NCI-H1436 (cell line): ENCODE measurements around the gene RFTN1.

ENCODE experiments used
- DNase-seq: peaks from one replicate; lab custom pipeline; 2025; lab: John Stamatoyannopoulos, UW

The RFTN1 gene

DNA sequence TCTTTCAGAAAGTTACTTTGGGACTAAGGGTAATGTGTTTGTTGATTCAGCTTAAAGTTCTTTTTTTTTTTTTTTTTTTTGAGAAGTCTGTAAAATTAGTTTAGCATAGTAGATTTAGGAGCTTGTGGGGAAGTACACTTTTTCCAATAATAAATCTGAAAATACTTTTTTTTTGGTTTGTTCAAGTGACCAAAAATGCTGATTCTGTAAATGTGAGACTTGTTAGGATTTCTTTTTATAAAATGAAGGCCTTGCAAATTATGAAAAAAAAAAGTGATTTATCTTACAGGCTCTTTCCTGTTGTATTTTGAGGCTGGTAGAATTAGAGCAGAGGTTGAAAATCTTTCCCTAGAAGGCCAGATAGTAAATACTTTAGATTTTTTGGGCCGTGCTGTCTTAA is 240.9 kb downstream of the RFTN1 start:
- no peak for DNase-seq

DNA sequence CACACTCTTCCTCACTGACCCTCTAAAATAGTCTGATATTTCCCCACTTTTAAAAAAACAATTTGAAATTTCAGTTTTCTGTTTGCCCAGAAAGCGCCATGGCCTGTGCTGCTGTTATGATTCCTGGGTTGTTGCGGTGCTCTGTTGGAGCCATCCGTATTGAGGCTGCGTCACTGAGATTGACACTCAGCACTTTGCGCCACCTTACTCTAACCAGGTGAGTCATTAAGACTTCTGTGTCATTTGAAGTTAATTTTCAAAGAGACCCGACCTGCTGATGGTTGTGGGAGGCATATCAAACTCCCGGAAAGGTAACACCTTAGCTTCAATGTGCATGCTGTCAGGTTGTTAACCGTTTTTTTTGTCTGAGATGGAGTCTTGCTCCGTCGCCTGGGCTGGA is 242.6 kb downstream of the RFTN1 start:
- DNase-seq = no peak

DNA sequence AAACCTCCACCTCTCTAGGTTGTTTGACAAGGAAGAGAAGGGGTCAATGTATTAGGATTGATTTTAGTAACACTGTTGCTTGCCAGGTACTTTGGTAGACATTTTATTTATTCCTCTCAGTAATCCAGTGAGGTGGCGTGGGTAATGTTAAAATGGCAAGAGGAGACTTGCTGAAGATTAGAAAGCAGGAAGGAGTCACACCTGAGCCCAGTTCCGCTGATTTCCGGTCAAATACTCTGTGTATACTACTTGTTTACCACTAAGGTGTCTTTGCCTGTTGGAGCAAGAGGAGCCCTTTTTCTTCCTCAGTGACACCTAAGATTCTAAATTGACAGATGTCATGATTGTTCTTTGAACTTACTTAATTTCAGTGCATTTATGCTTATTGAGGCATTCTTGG is 246.8 kb downstream of the RFTN1 start:
- DNase-seq = no peak
